ENCODE measurements around the gene UBAP2.

The UBAP2 gene

DNA sequence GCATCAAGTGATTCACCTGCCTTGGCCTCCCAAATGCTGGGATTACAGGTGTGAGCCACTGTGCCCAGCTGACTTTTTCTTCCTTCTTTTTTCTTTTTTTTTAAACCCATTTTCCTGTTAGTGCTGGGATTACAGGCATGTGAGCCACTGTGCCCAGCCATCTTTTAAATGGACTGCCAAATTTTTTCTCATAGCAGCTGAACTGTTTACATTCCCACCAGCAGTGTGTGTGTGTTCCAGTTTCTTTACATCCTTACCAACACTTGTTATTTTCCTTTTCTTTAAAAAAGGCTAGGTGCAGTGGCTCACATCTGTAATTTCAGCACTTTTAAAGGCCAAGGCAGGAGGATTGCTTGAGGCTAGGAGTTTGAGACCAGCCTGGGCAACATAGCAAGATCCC, 154.8 kb downstream of the UBAP2 start:
- DNase-seq (ENCODE audit: low read depth in 1 of 2, low spot score in 1 of 2), result no peak
- in situ Hi-C loops (cut with HindIII; ENCODE audit: low pct_unique_long_range_greater_than_20kb, low sequenced_read_pairs), result no loop called here
- no peak for TF ChIP-seq JUND (IDR thresholded peaks at IDR 0.05; ENCODE audit: low read depth)

DNA sequence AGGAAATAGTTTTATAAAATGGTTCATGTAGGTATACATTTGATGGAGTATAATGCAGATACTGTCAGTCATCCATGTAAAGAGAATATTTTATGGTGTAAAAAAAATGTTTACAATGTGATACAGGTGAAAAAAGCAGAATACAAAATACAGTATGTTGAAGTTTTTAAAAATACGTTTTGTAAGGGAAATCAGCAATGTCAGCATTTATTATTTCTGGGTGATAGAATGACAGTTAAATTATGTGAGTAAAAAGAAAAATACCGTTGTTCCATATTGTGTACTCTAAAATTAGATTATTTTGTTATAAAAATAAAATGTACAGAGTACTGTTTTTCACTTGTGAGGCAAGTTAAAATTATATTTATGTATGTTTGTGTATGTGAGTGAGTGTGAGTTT, 162.7 kb downstream of the UBAP2 start:
- DNase-seq (ENCODE audit: low read depth in 1 of 2, low spot score in 1 of 2), result no peak
- in situ Hi-C loops (cut with HindIII; ENCODE audit: low pct_unique_long_range_greater_than_20kb, low sequenced_read_pairs), result no loop called here
- no peak for TF ChIP-seq JUND (IDR thresholded peaks at IDR 0.05; ENCODE audit: low read depth)

DNA sequence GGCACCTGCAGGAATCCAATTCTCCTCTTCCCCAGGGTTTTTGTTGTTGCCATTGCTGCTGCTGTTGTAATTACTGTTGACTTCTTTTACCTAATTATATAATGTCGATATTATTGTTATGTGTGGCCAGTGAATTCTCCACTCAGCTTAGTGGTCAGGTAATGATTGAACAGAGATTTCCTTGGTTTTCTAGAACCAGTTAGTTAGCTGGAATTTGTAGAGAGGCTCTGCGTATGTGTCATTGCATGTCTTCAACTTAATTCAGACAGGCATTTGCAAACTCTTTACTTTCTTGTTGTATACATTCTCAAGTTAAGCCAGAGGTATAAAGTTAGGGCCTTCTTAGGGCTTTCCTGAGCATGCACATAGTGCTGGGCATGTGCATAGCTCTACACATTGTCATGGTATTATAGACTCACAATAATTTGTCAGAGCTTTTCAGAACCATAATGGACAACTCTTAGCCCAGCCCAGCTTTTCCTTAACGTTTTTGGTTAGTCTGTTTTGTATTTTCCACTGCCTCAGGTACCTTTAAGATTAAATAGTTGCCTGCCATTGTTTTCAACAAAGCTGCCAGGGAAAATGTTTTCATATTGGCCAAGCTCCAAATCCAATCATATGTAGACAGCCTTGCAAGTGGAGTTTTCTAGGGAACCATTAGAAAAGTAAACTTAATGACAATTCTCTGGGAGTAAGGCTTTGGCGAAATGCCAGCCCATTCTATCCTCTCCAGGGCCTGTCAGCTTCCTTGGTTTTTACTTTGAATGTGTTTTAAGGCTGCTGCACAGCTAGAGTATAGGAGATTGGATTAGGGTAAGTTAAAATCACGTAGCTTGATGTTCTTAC, 163.6 kb downstream of the UBAP2 start:
- TF ChIP-seq JUND (IDR thresholded peaks at IDR 0.05; ENCODE audit: low read depth), result no peak
- in situ Hi-C loops (cut with HindIII; ENCODE audit: low pct_unique_long_range_greater_than_20kb, low sequenced_read_pairs), result no loop called here
- peak in 1 of 2 experiments; percentile 43 for DNase-seq (ENCODE audit: low read depth in 1 of 2, low spot score in 1 of 2)

DNA sequence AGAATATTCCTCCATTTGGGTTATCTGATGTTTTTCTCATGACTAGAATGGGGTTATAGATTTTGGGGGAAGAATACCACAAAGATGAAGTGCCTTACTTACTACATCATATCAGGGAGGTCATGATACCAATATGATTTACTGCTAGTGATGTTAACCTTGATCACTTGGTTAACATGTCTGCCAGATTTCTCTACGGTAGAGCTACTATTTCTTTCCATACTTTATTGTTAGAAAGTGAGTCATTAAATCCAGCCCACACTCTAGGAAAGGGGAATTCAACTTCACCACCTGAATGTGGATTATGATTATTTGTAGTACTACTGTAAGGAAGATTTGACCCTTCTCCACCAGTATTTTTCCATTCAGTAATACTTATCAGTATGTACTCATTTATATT, 167.1 kb downstream of the UBAP2 start:
- in situ Hi-C loops (cut with HindIII; ENCODE audit: low pct_unique_long_range_greater_than_20kb, low sequenced_read_pairs), result no loop called here
- no peak for DNase-seq (ENCODE audit: low read depth in 1 of 2, low spot score in 1 of 2)
- no peak for TF ChIP-seq JUND (IDR thresholded peaks at IDR 0.05; ENCODE audit: low read depth)

DNA sequence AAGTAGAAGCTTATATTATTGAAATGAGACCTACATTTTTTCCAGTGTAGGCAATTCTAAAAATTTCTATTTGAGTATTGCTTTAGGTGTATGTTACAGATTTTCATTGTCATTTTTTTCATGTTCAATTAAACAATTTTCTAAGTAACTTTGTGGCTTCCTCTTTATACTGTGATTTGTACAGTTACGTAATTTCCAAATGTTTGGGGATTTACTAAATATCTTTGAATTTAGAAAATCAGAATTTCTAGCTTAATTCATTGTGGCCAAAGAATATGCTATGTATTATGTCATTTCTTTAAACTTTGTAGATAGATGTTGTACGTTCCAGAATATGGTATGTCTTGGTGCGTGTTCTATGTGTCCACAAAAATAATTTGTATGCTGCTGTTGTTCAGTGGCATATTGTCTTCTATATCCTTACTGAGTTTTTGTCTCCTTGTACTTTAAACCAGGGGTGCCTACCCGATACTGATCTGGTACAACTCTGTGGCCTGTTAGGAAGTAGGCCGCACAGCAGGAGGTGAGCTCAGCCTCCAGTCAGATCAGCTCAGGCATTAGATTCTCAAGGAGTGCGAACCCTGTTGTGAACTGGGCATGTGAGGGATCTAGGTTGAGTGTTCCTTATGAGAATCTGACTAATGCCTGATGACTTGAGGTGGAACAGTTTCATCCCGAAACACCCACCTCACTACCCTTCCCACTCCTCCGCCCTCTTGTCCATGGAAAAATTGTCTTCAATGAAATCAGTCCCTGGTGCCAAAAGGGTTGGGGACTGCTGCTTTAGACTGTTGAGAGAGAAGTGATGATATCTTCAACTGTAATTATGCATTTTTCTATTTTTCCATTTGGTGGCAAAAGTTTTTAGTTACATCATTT, 168.2 kb downstream of the UBAP2 start:
- in situ Hi-C loops (cut with HindIII; ENCODE audit: low pct_unique_long_range_greater_than_20kb, low sequenced_read_pairs), result no loop called here
- DNase-seq (ENCODE audit: low read depth in 1 of 2, low spot score in 1 of 2), result no peak
- no peak for TF ChIP-seq JUND (IDR thresholded peaks at IDR 0.05; ENCODE audit: low read depth)

DNA sequence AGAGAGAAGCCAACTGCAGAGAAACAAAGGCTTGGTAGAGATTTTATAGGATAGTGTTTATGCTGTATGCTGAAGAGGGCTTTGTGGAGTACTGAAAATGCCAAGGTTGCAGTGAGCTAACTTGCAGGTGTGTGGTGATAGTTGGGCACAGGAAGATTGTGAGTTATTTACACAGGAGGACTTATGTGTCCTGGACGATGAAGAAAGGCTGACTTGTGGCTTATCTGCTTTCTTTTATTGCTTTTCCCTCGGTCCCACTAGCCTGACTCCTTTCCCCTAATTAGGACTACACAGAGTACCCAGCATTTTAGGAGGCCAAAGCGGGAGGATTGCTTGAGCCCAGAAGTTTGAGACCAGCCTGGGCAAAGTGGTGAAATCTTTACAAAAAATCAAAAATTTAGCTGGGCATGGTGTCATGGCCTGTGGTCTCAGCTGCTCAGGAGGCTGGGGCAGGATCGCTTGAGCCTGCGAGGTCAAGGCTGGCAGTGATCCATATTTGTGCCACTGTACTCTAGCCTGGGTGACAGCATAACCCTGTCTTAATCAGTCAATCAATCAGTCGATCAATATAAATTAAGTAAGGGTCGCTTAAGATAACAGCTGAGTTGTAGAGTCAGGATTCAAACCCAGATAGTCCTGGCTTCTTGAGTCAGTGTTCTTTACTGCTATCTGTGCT, 169.9 kb downstream of the UBAP2 start:
- DNase-seq (ENCODE audit: low read depth in 1 of 2, low spot score in 1 of 2), result no peak
- TF ChIP-seq JUND (IDR thresholded peaks at IDR 0.05; ENCODE audit: low read depth), result no peak

DNA sequence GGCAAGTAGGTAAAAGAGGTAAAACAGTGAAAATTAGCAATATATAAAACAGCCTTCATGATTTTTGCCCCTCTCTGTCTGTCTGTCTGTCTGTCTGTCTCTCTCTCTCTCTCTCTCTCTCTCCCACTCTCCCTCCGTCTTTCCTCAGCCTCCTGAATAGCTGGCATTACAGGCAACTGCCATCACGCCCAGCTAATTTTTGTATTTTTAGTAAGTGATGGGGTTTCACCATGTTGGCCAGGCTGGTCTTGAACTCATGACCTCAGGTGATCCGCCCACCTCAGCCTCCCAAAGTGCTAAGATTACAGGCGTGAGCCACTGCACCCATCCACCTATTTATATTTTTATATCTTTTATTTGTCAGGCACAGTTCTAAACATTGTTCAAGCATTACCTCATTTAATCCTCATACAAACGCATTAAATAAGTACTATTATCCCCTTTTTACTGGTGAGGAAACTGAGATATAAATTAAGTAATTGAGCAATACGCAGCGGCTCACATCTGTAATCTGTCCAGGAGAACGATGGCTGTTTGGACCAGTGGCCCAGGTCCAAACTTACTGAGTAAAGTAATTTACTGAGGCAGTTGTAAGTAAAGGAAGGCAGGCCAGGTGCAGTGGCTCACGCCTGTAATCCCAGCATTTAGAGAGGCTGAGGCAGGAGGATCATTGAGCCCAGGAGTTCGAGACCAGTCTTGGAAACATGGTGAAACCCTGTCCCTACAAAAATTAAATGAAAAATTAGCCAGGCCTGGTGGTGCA, 170.8 kb downstream of the UBAP2 start:
- no peak for TF ChIP-seq JUND (IDR thresholded peaks at IDR 0.05; ENCODE audit: low read depth)
- no peak for DNase-seq (ENCODE audit: low read depth in 1 of 2, low spot score in 1 of 2)
- in situ Hi-C loops (cut with HindIII; ENCODE audit: low pct_unique_long_range_greater_than_20kb, low sequenced_read_pairs), result no loop called here

More for the DNA sequence above, 169.9 kb downstream of the UBAP2 start:
- in situ Hi-C loops (cut with HindIII; ENCODE audit: low pct_unique_long_range_greater_than_20kb, low sequenced_read_pairs), result no loop called here
